ENCODE data around the gene CARD9. TPM values are rescaled to one million over a fixed set of nuclear protein-coding genes. Genes with fewer than 3 reads are reported as not detected.
A peak's percentile ranks its signal among the peaks of the same experiment; 100 is the strongest.

Gene CARD9
- total RNA-seq, 3 donors from 2014 or later: 2.2 to 2.4 (median 2.2) TPM

- ATAC-seq: peak; percentile 72
- no peaks in the 10 kb centered on the region for H3K9me3 ChIP-seq
- H3K36me3 ChIP-seq (ENCODE audit: low read depth): no peaks in the 10 kb centered on the region
- DNase-seq: peak; percentile 37 to 80 (median 58)
- H3K4me1 ChIP-seq (ENCODE audit: low read depth): no peaks in the 10 kb centered on the region
- no peak for TF ChIP-seq CTCF (IDR thresholded peaks at IDR 0.05)
- intact Hi-C loops (cut with DNase I, micrococcal nuclease): no loop called here
- no peak overlapping the region for H3K4me3 ChIP-seq
These were observed 739 bp downstream of the CARD9 start for GRCh38 chr9:136372561-136373299.

DNA sequence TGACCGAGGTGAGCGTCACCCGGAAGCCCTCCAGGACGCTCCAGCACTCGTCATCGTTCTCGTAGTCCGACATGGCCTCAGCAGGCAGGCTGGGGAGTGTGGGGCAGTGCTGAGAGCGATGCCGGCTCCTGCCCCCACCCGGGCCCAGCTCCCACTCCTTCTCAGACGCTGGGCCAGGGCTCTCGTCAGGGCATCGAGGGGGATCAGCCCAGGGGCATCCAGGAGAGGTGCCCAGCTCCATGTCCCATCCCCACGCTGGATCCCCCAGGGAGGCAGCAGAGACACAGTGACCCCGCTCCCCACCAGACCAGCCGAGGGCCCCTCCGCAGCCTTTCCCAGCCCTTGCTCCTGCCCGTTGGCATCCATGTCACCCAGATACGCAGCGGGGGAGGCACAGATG is 1.5 kb downstream of the CARD9 start:
- intact Hi-C loops (cut with DNase I, micrococcal nuclease): no loop called here
- ATAC-seq: no peak
- TF ChIP-seq CTCF (IDR thresholded peaks at IDR 0.05): no peak
- H3K36me3 ChIP-seq (ENCODE audit: low read depth): no peaks in the 10 kb centered on the region
- H3K9me3 ChIP-seq: no peaks in the 10 kb centered on the region
- H3K4me1 ChIP-seq (ENCODE audit: low read depth): no peaks in the 10 kb centered on the region
- H3K4me3 ChIP-seq: no peak overlapping the region
- no peak for DNase-seq

- no peaks in the 10 kb centered on the region for H3K9me3 ChIP-seq
- intact Hi-C loops (cut with DNase I, micrococcal nuclease): no loop called here
- TF ChIP-seq CTCF (IDR thresholded peaks at IDR 0.05): no peak
- no peaks in the 10 kb centered on the region for H3K4me1 ChIP-seq (ENCODE audit: low read depth)
- no peaks in the 10 kb centered on the region for H3K36me3 ChIP-seq (ENCODE audit: low read depth)
- ATAC-seq: no peak
- DNase-seq: no peak
- no peak overlapping the region for H3K4me3 ChIP-seq
These were observed 2.0 kb downstream of the CARD9 start for GRCh38 chr9:136371533-136371880.

- H3K4me1 ChIP-seq (ENCODE audit: low read depth): no peaks in the 10 kb centered on the region
- intact Hi-C loops (cut with DNase I, micrococcal nuclease): no loop called here
These were observed 2.6 kb downstream of the CARD9 start for GRCh38 chr9:136370687-136371532.

DNA sequence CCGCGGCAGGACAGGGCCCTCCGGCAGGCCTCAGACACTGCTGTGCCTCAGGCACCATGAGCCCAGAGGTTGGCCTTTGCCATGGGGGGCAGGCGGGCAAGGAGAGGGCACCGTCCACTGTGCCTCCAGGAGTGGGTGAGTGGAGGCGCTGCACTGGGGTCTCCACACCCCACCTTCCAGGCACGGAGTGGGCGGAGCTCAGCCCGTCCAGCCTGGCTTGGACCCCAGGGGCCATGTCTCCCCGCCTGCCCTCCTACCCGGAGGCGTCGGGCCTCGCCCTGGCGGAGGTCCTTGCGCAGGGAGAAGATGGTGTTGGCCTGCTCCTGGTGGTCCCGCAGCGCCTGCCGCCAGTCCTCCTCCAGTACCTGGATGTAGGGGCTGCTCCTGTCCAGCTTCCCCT is 3.4 kb downstream of the CARD9 start:
- H3K36me3 ChIP-seq (ENCODE audit: low read depth): no peaks in the 10 kb centered on the region
- no peak overlapping the region for H3K4me3 ChIP-seq
- intact Hi-C loops (cut with DNase I, micrococcal nuclease): no loop called here
- no peak for DNase-seq
- ATAC-seq: no peak
- no peaks in the 10 kb centered on the region for H3K4me1 ChIP-seq (ENCODE audit: low read depth)
- no peaks in the 10 kb centered on the region for H3K9me3 ChIP-seq
- no peak for TF ChIP-seq CTCF (IDR thresholded peaks at IDR 0.05)

More at GRCh38 chr9:136370687-136371532, 2.6 kb downstream of the CARD9 start:
- ATAC-seq (no peak), DNase-seq (no peak)
- Histone ChIP-seq H3K4me3 (no peak overlapping the region), H3K36me3 (ENCODE audit: low read depth) (no peaks in the 10 kb centered on the region), H3K9me3 (no peaks in the 10 kb centered on the region)
- TF ChIP-seq CTCF (IDR thresholded peaks at IDR 0.05): no peak

Data from mucosa of descending colon (tissue), 3 donors.